Thymus (tissue), 11 donors: ENCODE results near the gene SYNPO. TPM values are rescaled to one million over a fixed set of nuclear protein-coding genes. Genes with fewer than 3 reads are reported as not detected.
A peak's percentile ranks its signal among the peaks of the same experiment; 100 is the strongest.

ENCODE experiments used
- DNase-seq, 9 donors: peaks; one replicate each; pipeline ENCODE4 v3.0.0-alpha.2; 2013; ENCODE audit warnings: low spot score in 9 of 9, low read depth in 6 of 9, missing footprints in 1 of 9
- H3K27ac ChIP-seq, 2 donors: one replicate each; pipeline ENCODE4 v1.5.1; 2013; ENCODE audit warnings: control low read depth in 1 of 2, low read depth in 1 of 2, low read length in 1 of 2, mild to moderate bottlenecking in 1 of 2, moderate library complexity in 1 of 2
- H3K27me3 ChIP-seq, 2 donors: one replicate each; pipeline ENCODE4 v1.5.1; 2013; ENCODE audit warnings: low read length in 1 of 2; ENCODE audit not compliant: control insufficient read depth in 2 of 2, insufficient read depth in 1 of 2
- H3K36me3 ChIP-seq, 2 donors: one replicate each; pipeline ENCODE4 v1.5.1; 2013; ENCODE audit warnings: low read length in 1 of 2, mild to moderate bottlenecking in 1 of 2, moderate library complexity in 1 of 2; ENCODE audit not compliant: control insufficient read depth in 2 of 2, insufficient read depth in 2 of 2
- H3K4me1 ChIP-seq, 2 donors: one replicate each; pipeline ENCODE4 v1.5.1; 2013; ENCODE audit warnings: low read length in 2 of 2; ENCODE audit not compliant: control insufficient read depth in 2 of 2, insufficient read depth in 2 of 2
- H3K4me3 ChIP-seq, 2 donors: one replicate each; pipeline ENCODE4 v1.5.1; 2013; ENCODE audit warnings: low read length in 2 of 2, control low read depth in 1 of 2, mild to moderate bottlenecking in 1 of 2
- H3K9me3 ChIP-seq, 2 donors: one replicate each; pipeline ENCODE4 v1.5.1; 2013; ENCODE audit warnings: low read length in 1 of 2, mild to moderate bottlenecking in 1 of 2; ENCODE audit not compliant: control insufficient read depth in 2 of 2, insufficient read depth in 1 of 2
- WGBS: extraction: QIAGEN DNeasy Blood & Tissue Kit; methylation state at CpG from one replicate; pipeline ENCODE4 v1.1.7; 2013; 5-methylcytosine and 5-hydroxymethylcytosine counted together
- polyA plus RNA-seq: library from polyadenylated mRNA; stranded (reverse); fragments of 200-250 nt; gene quantifications from one replicate; pipeline ENCODE4 v1.2.3, GENCODE V29; 2013
- total RNA-seq: library from RNA; stranded (reverse); fragments of 120-200 nt; gene quantifications from one replicate; pipeline ENCODE4 v1.2.4, GENCODE V29; 2013
- donor health status: healthy.

The SYNPO gene
- total and polyA plus RNA-seq, 2 donors, result 1.5 to 10.0 TPM

DNA sequence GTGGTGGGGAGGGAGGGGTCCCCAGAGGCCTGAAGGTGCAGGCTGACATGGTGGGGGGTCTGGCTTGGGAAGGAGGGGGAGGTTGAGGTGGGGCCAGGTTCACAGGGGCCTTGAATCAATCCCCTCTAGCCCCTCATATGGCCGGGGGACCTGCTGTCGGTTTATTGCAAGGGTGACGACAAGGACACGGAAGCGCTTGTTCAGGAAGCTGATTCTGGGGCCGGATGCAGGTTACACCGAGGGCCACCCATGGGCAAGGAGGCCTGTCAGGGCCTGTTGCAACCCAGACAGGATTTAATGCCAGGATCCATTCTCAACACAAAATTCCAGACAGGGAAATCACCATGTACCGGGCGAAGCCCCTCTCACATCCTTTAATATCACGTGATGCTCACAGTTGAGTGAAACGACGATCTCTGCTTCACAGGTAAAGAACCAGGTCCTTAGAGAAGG, 41.6 kb upstream of the SYNPO start:
- peaks cover 0 to 31% of the 10 kb centered on the region in 2 donors for H3K4me1 ChIP-seq
- peak overlapping the region in 1 of 2 donors; percentile 26 for H3K27ac ChIP-seq
- WGBS, result 91% methylated on average over 12 of the region's 12 CpGs
- H3K27me3 ChIP-seq, result no peaks in the 10 kb centered on the region
- H3K9me3 ChIP-seq, result no peaks in the 10 kb centered on the region
- H3K4me3 ChIP-seq, result no peak overlapping the region
- H3K36me3 ChIP-seq, result no peaks in the 10 kb centered on the region
- DNase-seq, result peak in 1 of 9 donors; percentile 4

DNA sequence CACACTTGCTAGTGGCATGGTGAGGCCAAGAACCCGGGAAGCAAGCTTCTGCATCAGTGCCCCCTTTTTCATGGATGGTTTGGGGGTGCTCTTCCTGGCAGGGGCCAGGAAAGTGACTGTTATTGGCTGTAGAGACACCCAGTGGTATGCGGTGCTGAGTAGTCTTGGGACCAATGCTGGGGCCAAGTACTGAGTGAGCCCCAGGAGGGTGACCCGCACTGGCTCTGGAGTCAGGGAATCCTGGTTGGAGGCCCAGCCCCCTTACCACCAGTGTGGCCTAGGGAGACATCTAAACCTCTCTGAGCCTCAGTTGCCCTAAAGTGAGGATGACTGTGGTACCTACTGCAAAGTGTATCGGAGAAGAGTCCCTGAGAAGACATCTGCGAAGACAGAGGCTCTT, 41.2 kb upstream of the SYNPO start:
- Histone ChIP-seq H3K27ac (peak overlapping the region in 1 of 2 donors; percentile 47), H3K36me3 (no peaks in the 10 kb centered on the region), H3K9me3 (no peaks in the 10 kb centered on the region), H3K4me3 (no peak overlapping the region), H3K27me3 (no peaks in the 10 kb centered on the region), H3K4me1 (peaks cover 0 to 27% of the 10 kb centered on the region in 2 donors)
- DNase-seq, result no peak
- WGBS, result 92% methylated on average over 5 of the region's 5 CpGs

DNA sequence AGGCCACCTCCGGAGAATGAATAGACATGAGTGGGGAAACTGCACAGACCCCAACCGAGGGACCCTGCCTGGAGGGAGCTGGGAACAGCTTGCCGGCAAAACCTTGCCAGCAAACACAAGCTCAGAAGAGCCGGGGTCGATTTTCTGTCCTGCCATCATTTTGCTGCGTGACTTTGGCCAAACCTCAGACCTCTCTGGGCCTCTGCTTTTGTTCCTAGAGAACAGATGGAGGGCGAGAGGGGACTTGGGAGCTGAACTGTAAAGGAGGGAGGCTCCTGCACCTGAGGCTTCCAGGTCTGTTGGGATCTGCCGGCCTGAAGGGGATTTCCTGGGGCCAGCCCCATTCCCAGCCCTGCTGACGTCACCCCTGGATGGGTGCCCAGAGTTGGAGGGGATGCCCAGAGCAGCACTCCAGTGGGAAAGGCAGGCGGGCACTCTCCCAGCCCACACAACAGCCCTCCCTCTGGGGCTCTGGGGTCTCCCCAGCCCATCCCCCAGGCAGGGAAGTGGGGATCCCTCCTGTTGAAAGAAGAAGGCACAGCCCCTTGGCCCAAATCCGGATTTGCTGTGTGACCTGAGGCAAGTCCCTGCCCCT, 40.4 kb upstream of the SYNPO start:
- Histone ChIP-seq H3K36me3 (no peaks in the 10 kb centered on the region), H3K4me1 (peaks cover 0 to 25% of the 10 kb centered on the region in 2 donors), H3K27ac (peak overlapping the region in 1 of 2 donors; percentile 55), H3K4me3 (no peak overlapping the region), H3K27me3 (no peaks in the 10 kb centered on the region), H3K9me3 (no peaks in the 10 kb centered on the region)
- 90% methylated on average over 11 of the region's 11 CpGs for WGBS
- peak in 3 of 9 donors; percentile 25 to 35 (median 26) for DNase-seq

DNA sequence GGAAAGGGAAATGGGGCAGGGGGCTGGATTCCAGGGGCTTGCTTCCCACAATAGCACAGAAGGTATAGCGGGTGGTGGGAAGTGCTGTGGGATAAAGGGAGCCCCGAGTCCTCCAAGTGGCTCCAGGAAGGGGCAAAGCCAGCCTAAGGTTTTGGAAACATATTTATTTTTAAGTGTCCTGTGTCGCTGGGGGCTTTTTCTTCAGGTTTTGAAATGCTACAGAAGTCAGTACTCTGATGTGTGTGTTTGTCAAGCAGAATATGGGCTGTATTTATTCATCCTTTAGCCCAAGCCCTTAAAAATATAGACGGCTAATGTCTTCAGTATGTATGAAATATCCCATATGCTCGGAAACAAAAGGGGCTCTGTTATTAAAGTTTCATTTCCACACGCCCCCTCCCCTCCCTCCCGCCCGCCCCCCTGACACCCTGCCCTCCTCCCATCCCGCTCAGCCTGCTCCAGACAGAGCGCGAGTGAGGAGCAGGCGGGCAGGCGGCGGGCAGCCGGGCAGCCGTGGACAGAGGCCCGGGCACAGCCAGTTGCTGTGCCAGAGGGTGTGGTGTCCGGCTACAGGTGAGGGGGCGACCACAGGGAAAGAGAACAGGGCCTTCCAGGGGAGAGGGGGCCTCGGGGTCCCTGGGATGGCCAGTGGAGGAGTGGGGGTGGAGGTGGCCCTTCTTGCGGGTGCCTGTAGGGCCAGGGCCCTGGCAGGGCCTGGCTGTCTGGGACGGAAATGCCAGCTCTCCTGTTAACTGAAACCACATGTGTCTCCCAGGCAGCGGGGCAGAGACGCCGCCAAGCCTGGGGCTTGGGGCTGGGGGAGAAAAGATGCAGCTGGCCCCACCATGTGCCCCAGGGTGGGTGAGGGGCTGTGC, 39.6 kb upstream of the SYNPO start:
- H3K4me3 ChIP-seq, result no peak overlapping the region
- no peaks in the 10 kb centered on the region for H3K36me3 ChIP-seq
- no peak for DNase-seq
- H3K9me3 ChIP-seq, result no peaks in the 10 kb centered on the region
- peak overlapping the region; percentile 46 to 55 for H3K27ac ChIP-seq
- WGBS, result 92% methylated on average over 25 of the region's 25 CpGs
- H3K27me3 ChIP-seq, result no peaks in the 10 kb centered on the region
- H3K4me1 ChIP-seq, result peaks cover 0 to 22% of the 10 kb centered on the region in 2 donors

- DNase-seq, result no peak
- Histone ChIP-seq H3K27me3 (no peaks in the 10 kb centered on the region), H3K27ac (no peak overlapping the region), H3K9me3 (no peaks in the 10 kb centered on the region), H3K36me3 (no peaks in the 10 kb centered on the region), H3K4me3 (no peak overlapping the region), H3K4me1 (peaks cover 0 to 15% of the 10 kb centered on the region in 2 donors)
- 89% methylated on average over 16 of the region's 16 CpGs for WGBS
Measured at GRCh38 chr5:150601491-150602345, 38.7 kb upstream of the SYNPO start.

DNA sequence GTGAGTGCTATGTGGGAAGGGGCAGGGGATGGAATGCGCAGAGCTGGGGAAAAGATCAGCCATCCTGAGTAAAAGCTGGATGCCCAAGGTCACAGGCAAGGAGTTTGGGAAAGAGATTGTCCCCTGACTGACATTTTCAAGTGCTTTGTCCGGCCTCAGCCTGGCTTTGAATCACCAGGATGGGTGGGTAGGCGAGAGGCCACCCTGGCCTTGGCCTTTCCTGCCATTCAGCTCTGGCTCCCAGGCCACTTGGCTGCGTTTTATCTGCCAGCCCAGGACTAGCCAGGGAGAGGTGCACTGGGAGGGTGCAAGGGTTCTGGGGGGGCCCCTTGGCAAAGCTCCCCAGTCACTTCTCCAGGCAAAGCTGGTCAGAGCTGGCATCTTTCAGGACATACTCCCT, 37.4 kb upstream of the SYNPO start:
- H3K4me1 ChIP-seq, result peaks cover 0 to 15% of the 10 kb centered on the region in 2 donors

GRCh38 chr5:150603491-150603890, 37.0 kb upstream of the SYNPO start:
- Histone ChIP-seq H3K4me3 (no peak overlapping the region), H3K9me3 (no peaks in the 10 kb centered on the region), H3K36me3 (no peaks in the 10 kb centered on the region), H3K4me1 (peaks cover 0 to 15% of the 10 kb centered on the region in 2 donors), H3K27me3 (no peaks in the 10 kb centered on the region), H3K27ac (no peak overlapping the region)
- 96% methylated on average over 3 of the region's 3 CpGs for WGBS
- DNase-seq, result no peak

More for the DNA sequence above, 37.4 kb upstream of the SYNPO start:
- WGBS, result 96% methylated on average over 4 of the region's 4 CpGs
- Histone ChIP-seq H3K9me3 (no peaks in the 10 kb centered on the region), H3K36me3 (no peaks in the 10 kb centered on the region), H3K4me3 (no peak overlapping the region), H3K27me3 (no peaks in the 10 kb centered on the region), H3K27ac (no peak overlapping the region)
- DNase-seq, result no peak

DNA sequence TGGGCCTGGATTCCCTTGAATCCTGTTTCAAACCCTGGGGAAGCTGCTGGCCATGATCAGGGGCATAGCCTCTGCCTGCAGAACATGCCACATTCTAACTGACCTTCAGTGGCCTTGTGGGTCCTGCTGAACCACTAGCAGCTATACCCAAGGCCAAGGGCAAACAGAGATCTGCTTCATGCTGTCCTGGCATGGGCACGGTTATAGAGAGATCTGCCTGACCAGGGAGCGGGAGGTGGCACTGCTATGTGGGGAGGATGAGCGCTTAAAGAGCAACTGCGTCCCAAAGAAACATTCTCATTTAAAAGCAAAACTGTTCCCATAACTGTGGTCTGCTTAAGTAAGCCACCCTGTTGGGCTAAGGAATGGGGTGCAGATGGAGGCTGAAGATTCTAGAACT, 36.5 kb upstream of the SYNPO start:
- Histone ChIP-seq H3K4me1 (peaks cover 0 to 15% of the 10 kb centered on the region in 2 donors), H3K4me3 (no peak overlapping the region), H3K27ac (no peak overlapping the region), H3K36me3 (no peaks in the 10 kb centered on the region), H3K9me3 (no peaks in the 10 kb centered on the region), H3K27me3 (no peaks in the 10 kb centered on the region)
- no peak for DNase-seq
- WGBS, result 99% methylated on average over 4 of the region's 4 CpGs
